ENCODE results near the gene TECTB. TPM values are rescaled to one million over a fixed set of nuclear protein-coding genes. Genes with fewer than 3 reads are reported as not detected.

Gene TECTB
- total RNA-seq, 4 donors from 2014 or later = not detected

DNA sequence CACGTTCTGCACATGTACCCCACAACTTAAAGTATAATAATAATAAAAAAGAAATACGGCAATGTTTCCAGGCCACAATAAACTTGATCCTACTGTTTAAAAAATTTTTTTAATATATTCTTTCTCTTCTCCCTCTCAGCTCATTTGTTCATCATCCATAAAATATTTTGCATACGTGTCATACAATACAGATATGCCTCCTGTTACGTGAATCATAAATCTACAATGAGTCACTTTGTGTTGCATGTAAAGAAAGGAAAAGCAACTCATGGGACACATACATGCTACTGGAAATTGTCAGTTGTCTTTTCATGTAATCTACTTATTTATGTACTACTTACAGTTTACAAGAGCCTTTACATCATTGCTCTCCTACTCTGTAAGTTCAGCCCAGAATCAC is 1.1 kb upstream of the TECTB start:
- TF ChIP-seq POLR2A (IDR thresholded peaks at IDR 0.05) = no peak
- TF ChIP-seq, protein P1, sequence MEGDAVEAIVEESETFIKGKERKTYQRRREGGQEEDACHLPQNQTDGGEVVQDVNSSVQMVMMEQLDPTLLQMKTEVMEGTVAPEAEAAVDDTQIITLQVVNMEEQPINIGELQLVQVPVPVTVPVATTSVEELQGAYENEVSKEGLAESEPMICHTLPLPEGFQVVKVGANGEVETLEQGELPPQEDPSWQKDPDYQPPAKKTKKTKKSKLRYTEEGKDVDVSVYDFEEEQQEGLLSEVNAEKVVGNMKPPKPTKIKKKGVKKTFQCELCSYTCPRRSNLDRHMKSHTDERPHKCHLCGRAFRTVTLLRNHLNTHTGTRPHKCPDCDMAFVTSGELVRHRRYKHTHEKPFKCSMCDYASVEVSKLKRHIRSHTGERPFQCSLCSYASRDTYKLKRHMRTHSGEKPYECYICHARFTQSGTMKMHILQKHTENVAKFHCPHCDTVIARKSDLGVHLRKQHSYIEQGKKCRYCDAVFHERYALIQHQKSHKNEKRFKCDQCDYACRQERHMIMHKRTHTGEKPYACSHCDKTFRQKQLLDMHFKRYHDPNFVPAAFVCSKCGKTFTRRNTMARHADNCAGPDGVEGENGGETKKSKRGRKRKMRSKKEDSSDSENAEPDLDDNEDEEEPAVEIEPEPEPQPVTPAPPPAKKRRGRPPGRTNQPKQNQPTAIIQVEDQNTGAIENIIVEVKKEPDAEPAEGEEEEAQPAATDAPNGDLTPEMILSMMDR (IDR thresholded peaks at IDR 0.05) = no peak
- DNase-seq (ENCODE audit: low spot score in 2 of 2) = no peak
- intact Hi-C loops (cut with DNase I; ENCODE audit: low total_unique reads) = no loop called here
- WGBS, 2 donors = 74 to 76% methylated on average over 4 of the region's 4 CpGs
- no peak overlapping the region for H3K4me3 ChIP-seq (ENCODE audit: low read depth, poor library complexity, severe bottlenecking)

DNA sequence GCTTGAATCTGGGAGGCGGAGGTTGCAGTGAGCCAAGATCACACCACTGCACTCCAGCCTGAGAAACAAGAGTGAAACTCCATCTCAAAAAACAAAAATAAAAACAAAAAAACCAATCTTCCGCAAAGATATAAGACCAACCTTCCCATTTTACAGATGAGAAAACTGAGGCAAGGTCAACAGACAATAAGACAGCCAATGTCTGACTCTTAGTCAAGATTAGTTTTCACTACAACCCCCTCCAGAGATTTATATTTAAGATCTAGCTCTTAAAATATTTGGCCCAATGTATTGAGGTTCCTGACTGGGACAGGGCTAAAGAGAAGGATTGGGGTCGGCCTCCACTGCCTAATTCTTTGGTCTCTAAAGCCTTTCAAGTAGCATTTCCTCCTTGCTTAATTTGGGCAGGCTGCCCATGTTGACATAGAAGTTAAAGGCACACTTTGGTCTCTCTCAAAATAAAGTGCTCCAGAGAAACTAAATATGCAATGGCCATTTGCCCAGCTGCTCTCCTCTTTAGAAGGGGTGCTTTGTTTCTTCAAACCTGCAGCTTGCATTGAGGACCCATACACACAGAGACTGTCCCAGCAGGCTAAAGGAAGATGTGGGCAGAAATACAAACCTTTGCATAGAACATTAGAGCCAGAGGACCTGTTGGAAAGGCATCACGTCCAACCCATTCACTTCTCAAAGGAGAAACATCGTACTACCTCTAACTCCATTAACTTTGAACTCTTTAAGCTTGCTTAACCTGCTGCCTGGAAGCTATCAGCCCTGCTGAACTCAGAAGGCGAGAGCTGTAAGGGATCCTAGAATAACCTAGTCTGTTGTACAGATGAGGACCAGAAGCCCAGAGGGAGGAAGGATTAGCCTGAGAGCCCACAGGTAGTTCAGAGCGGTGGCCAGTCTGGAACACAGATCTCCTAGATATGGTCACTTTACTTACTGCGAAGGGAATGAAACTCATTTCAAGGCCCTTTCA is 3.9 kb downstream of the TECTB start:
- TF ChIP-seq, protein P1 (IDR thresholded peaks at IDR 0.05) = no peak
- no peak for TF ChIP-seq POLR2A (IDR thresholded peaks at IDR 0.05)
- no peak for DNase-seq (ENCODE audit: low spot score in 2 of 2)
- WGBS, 2 donors = 75 to 79% methylated on average over 8 of the region's 8 CpGs
- H3K4me3 ChIP-seq (ENCODE audit: low read depth, poor library complexity, severe bottlenecking) = no peak overlapping the region
- intact Hi-C loops (cut with DNase I; ENCODE audit: low total_unique reads) = no loop called here

DNA sequence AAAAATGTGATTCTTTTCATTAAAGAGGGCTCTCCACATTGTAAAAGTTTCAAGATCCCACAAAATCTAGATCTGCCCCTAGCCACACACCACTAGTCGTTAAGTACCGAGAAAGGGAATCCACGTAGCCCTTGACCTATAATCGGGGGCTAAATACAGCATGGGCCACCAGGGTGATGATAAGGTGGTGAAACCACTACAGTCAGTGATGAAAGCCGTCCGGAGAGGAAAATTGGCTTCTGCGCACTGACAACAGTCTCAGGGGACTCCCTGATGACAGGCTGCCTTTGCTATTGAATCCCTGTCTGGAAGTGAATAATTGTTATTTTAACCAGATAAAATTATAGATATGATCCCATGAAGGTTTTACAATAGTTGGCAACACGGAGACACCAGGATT is 4.6 kb downstream of the TECTB start:
- no peak for DNase-seq (ENCODE audit: low spot score in 2 of 2)
- no peak for TF ChIP-seq POLR2A (IDR thresholded peaks at IDR 0.05)
- TF ChIP-seq, protein P1 (IDR thresholded peaks at IDR 0.05) = no peak
- WGBS, 2 donors = 88 to 89% methylated on average over 8 of the region's 8 CpGs
- intact Hi-C loops (cut with DNase I; ENCODE audit: low total_unique reads) = no loop called here
- H3K4me3 ChIP-seq (ENCODE audit: low read depth, poor library complexity, severe bottlenecking) = no peak overlapping the region

DNA sequence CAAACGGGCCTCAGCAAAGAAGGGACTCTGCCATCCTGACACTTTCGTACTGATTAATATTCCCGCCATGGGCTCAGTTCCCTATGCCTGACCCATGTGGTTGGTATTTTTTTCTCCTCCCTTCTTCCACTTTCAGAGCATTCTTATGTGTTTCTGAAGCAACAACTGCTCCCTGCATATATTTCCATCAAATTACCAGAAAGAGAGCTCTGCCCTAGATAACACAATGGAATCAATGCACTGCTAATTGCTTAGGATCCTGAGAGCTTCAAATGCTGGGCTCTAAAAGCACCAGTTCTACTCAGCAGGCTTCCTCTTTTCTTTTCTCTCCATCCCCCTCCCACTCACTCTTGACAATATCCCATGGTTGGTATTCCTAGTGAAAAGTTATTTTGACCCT is 5.3 kb downstream of the TECTB start:
- intact Hi-C loops (cut with DNase I; ENCODE audit: low total_unique reads) = no loop called here
- DNase-seq (ENCODE audit: low spot score in 2 of 2) = no peak
- H3K4me3 ChIP-seq (ENCODE audit: low read depth, poor library complexity, severe bottlenecking) = no peak overlapping the region
- TF ChIP-seq, protein P1 (IDR thresholded peaks at IDR 0.05) = no peak
- TF ChIP-seq POLR2A (IDR thresholded peaks at IDR 0.05) = no peak
- WGBS, 2 donors = 82 to 84% methylated on average over 3 of the region's 3 CpGs

DNA sequence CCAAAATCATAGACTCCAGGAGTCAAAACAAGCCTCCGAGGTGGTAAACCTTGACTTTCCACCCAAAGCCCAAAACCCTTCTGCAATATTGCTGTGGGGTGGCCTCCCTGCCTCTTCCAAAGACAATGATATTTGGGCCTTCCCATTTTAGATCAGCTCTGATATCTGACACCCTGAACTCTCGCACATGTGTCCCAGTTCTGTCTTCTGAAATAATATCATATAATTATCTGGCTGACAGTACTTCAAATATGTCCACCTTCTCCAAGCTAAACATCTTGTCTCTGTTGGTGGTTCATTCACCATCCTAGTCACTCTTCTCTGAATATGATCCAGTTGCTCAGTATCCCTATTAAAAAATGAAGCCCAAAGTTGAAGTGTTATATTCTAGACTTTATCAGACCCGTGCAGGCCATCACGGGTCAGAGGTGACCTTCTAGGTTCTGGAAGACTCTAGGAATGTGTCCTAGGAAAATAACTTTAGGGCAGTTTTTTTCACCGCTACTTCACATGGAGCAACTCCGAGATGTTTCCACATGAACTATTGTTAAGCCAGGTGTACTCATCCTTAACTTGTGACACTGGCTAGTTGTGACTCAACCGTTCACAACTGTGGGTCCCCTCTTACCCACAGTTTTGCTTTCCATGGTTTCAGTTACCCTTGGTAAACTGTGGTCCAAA is 6.3 kb downstream of the TECTB start:
- no peak for DNase-seq (ENCODE audit: low spot score in 2 of 2)
- WGBS, 2 donors = 89 to 93% methylated on average over 7 of the region's 7 CpGs
- intact Hi-C loops (cut with DNase I; ENCODE audit: low total_unique reads) = no loop called here
- H3K4me3 ChIP-seq (ENCODE audit: low read depth, poor library complexity, severe bottlenecking) = no peak overlapping the region
- TF ChIP-seq POLR2A (IDR thresholded peaks at IDR 0.05) = no peak
- TF ChIP-seq, protein P1 (IDR thresholded peaks at IDR 0.05) = no peak
